HG03175 (cell line): ENCODE results near the gene SMOC2.

ENCODE experiments used
- ATAC-seq: cut with Tn5 transposase; IDR thresholded peaks from one replicate; pipeline ENCODE4 v1.9.1; 2021; ENCODE audit warnings: mild to moderate bottlenecking, moderate library complexity; ENCODE audit not compliant: unreplicated experiment

Gene SMOC2

GRCh38 chr6:168475188-168476013 is 34.4 kb downstream of the SMOC2 start:
- no peak for ATAC-seq

- no peak for ATAC-seq
Observed at GRCh38 chr6:168479421-168479820, 38.4 kb downstream of the SMOC2 start.

- no peak for ATAC-seq
Observed at GRCh38 chr6:168480481-168480880, 39.5 kb downstream of the SMOC2 start.

- ATAC-seq: no peak
Observed at GRCh38 chr6:168485818-168486217, 44.8 kb downstream of the SMOC2 start.

- ATAC-seq: no peak
Observed at GRCh38 chr6:168490757-168491156, 49.8 kb downstream of the SMOC2 start.

GRCh38 chr6:168493976-168494375 is 53.0 kb downstream of the SMOC2 start:
- no peak for ATAC-seq

- ATAC-seq: no peak
Observed at GRCh38 chr6:168494726-168495125, 53.7 kb downstream of the SMOC2 start.

GRCh38 chr6:168495133-168495532 is 54.1 kb downstream of the SMOC2 start:
- no peak for ATAC-seq

GRCh38 chr6:168495636-168496035 is 54.7 kb downstream of the SMOC2 start:
- ATAC-seq: no peak

- ATAC-seq: no peak
Observed at GRCh38 chr6:168496139-168496996, 55.4 kb downstream of the SMOC2 start.

GRCh38 chr6:168496997-168497331 is 56.0 kb downstream of the SMOC2 start:
- ATAC-seq: no peak

- ATAC-seq: no peak
Observed at GRCh38 chr6:168497381-168497780, 56.4 kb downstream of the SMOC2 start.

- no peak for ATAC-seq
Observed at GRCh38 chr6:168498161-168498843, 57.3 kb downstream of the SMOC2 start.

- ATAC-seq: no peak
Observed at GRCh38 chr6:168499045-168499650, 58.2 kb downstream of the SMOC2 start.

- no peak for ATAC-seq
Observed at GRCh38 chr6:168500519-168500918, 59.5 kb downstream of the SMOC2 start.

GRCh38 chr6:168501561-168501960 is 60.6 kb downstream of the SMOC2 start:
- ATAC-seq: no peak

- ATAC-seq: no peak
Observed at GRCh38 chr6:168504366-168504765, 63.4 kb downstream of the SMOC2 start.

- no peak for ATAC-seq
Observed at GRCh38 chr6:168506460-168506859, 65.5 kb downstream of the SMOC2 start.

- no peak for ATAC-seq
Observed at GRCh38 chr6:168507297-168507696, 66.3 kb downstream of the SMOC2 start.

GRCh38 chr6:168507730-168508129 is 66.7 kb downstream of the SMOC2 start:
- no peak for ATAC-seq

GRCh38 chr6:168508903-168509302 is 67.9 kb downstream of the SMOC2 start:
- ATAC-seq: no peak
